Left renal cortex interstitium (tissue), 4 donors: ENCODE measurements around the gene HNRNPUL2. TPM values are rescaled to one million over a fixed set of nuclear protein-coding genes. Genes with fewer than 3 reads are reported as not detected.
A peak's percentile ranks its signal among the peaks of the same experiment; 100 is the strongest.
"Not testable (repeated sequence)": the region's sequence is repeated elsewhere in the genome, so short reads cannot be mapped to it uniquely, and the experiment has no call there.

Experiments
- DNase-seq, 4 donors: peaks; one replicate each; pipeline ENCODE4 v3.0.0-alpha.2; 2013; ENCODE audit warnings: low read depth in 4 of 4, low spot score in 2 of 4, missing footprints in 1 of 4
- polyA plus RNA-seq, 4 donors: library from polyadenylated mRNA; unstranded; fragments of 120-200 nt; gene quantifications; one replicate each; pipeline ENCODE4 v1.2.1, GENCODE V29; 2013; ENCODE audit not compliant: insufficient read length in 4 of 4

HNRNPUL2 gene
- polyA plus RNA-seq, 4 donors, result 75.9 to 91.8 (median 81.6) TPM

GRCh38 chr11:62706850-62707247, 20.4 kb downstream of the HNRNPUL2 start:
- no peak for DNase-seq

- DNase-seq, result peak in 2 of 4 donors; percentile 85 to 86
Measured at GRCh38 chr11:62705880-62706849, 21.1 kb downstream of the HNRNPUL2 start.

GRCh38 chr11:62705413-62705812, 21.8 kb downstream of the HNRNPUL2 start:
- no peak for DNase-seq

GRCh38 chr11:62703921-62704320, 23.3 kb downstream of the HNRNPUL2 start:
- not testable (repeated sequence) for DNase-seq

GRCh38 chr11:62702246-62702645, 25.0 kb downstream of the HNRNPUL2 start:
- no peak for DNase-seq

- no peak for DNase-seq
Measured at GRCh38 chr11:62694455-62695167, 32.6 kb downstream of the HNRNPUL2 start.

- not testable (repeated sequence) for DNase-seq
Measured at GRCh38 chr11:62693624-62694023, 33.6 kb downstream of the HNRNPUL2 start.

- no peak for DNase-seq
Measured at GRCh38 chr11:62689421-62690183, 37.7 kb downstream of the HNRNPUL2 start, which contains the start of gene LRRN4CL. TSS of gene LRRN4CL (minus strand) at chr11:62689530. CDS start at chr11:62688508, 1,022 bp downstream.

- DNase-seq, result no peak
Measured at GRCh38 chr11:62688491-62688890, 38.8 kb downstream of the HNRNPUL2 start.

GRCh38 chr11:62687508-62688396, 39.5 kb downstream of the HNRNPUL2 start:
- DNase-seq, result no peak

GRCh38 chr11:62682518-62682917, 44.7 kb downstream of the HNRNPUL2 start:
- DNase-seq, result no peak

- DNase-seq, result no peak
Measured at GRCh38 chr11:62680825-62681240, 46.4 kb downstream of the HNRNPUL2 start.

- DNase-seq, result peak in 2 of 4 donors; percentile 74 to 75
Measured at GRCh38 chr11:62678770-62679696, 48.2 kb downstream of the HNRNPUL2 start, which contains the start of gene UBXN1. TSS of gene UBXN1 (minus strand) at chr11:62679073. CDS start at chr11:62678923, 150 bp downstream.

- DNase-seq, result no peak
Measured at GRCh38 chr11:62678433-62678769, 48.9 kb downstream of the HNRNPUL2 start.

- DNase-seq, result no peak
Measured at GRCh38 chr11:62677714-62678113, 49.5 kb downstream of the HNRNPUL2 start.

GRCh38 chr11:62677156-62677555, 50.1 kb downstream of the HNRNPUL2 start:
- no peak for DNase-seq

GRCh38 chr11:62676698-62677097, 50.6 kb downstream of the HNRNPUL2 start:
- DNase-seq, result no peak

- DNase-seq, result not testable (repeated sequence)
Measured at GRCh38 chr11:62675415-62675814, 51.8 kb downstream of the HNRNPUL2 start.

- no peak for DNase-seq
Measured at GRCh38 chr11:62673196-62673525, 54.1 kb downstream of the HNRNPUL2 start.
